Breast epithelium (tissue), 3 donors: ENCODE data around the gene SNX18.

Experiments
- POLR2A ChIP-seq: fragments of 450-650 bp; IDR thresholded peaks from one replicate; pipeline ENCODE4 v1.6.1; 2016; ENCODE audit warnings: antibody characterized with exemption, mild to moderate bottlenecking, moderate library complexity
- POLR2AphosphoS5 ChIP-seq, 3 donors: sonication (generic); formaldehyde crosslinking; IDR thresholded peaks; one replicate each; pipeline ENCODE4 v1.6.1; 2017; ENCODE audit warnings: antibody characterized with exemption in 3 of 3
- TF ChIP-seq, protein P1 (sequence below), 3 donors: fragments of 450-650 bp; IDR thresholded peaks; one replicate each; pipeline ENCODE4 v1.5.1; 2016 to 2017; ENCODE audit warnings: antibody characterized with exemption in 3 of 3, mild to moderate bottlenecking in 3 of 3, moderate library complexity in 3 of 3

DNA sequence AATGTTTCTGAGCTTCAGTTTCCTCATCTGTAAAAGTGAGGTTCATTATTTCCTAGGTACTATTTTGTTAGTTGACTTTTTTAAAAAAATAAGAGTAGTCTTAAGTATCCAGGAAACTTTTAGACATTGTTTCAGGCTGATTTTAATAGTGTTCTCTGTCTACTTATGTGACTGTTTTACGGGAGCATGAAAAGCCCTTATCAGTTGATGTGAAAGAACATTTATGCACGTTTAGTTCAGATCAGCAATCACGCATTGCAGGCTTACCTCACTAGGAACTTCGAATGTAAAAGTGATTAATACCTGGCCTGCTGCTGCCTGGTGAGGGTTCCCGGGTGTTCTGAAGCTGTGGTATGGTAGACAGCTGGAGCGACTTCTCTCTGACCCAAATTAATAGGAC is 8.1 kb downstream of the SNX18 start:
- TF ChIP-seq, protein P1, sequence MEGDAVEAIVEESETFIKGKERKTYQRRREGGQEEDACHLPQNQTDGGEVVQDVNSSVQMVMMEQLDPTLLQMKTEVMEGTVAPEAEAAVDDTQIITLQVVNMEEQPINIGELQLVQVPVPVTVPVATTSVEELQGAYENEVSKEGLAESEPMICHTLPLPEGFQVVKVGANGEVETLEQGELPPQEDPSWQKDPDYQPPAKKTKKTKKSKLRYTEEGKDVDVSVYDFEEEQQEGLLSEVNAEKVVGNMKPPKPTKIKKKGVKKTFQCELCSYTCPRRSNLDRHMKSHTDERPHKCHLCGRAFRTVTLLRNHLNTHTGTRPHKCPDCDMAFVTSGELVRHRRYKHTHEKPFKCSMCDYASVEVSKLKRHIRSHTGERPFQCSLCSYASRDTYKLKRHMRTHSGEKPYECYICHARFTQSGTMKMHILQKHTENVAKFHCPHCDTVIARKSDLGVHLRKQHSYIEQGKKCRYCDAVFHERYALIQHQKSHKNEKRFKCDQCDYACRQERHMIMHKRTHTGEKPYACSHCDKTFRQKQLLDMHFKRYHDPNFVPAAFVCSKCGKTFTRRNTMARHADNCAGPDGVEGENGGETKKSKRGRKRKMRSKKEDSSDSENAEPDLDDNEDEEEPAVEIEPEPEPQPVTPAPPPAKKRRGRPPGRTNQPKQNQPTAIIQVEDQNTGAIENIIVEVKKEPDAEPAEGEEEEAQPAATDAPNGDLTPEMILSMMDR (IDR thresholded peaks at IDR 0.05), result no peak
- TF ChIP-seq POLR2A (no peak), POLR2AphosphoS5 (IDR thresholded peaks at IDR 0.05) (no peak)
